HPDE6-E6E7 (cell line): Measurements from ENCODE around the gene RPS19BP1.

Experiments used
- DNase-seq: peaks from one replicate; pipeline ENCODE4 v3.0.0; 2011; ENCODE audit warnings: missing footprints; ENCODE audit errors: extremely low spot score

Gene RPS19BP1

GRCh38 chr22:39490135-39490798, 42.3 kb downstream of the RPS19BP1 start:
- peak; percentile 82 for DNase-seq

- DNase-seq, result no peak
These were observed 43.2 kb downstream of the RPS19BP1 start for GRCh38 chr22:39489094-39490068.

GRCh38 chr22:39488563-39489083, 43.9 kb downstream of the RPS19BP1 start:
- no peak for DNase-seq

GRCh38 chr22:39487826-39488520, 44.6 kb downstream of the RPS19BP1 start:
- no peak for DNase-seq

- no peak for DNase-seq
These were observed 45.4 kb downstream of the RPS19BP1 start for GRCh38 chr22:39486951-39487825.

GRCh38 chr22:39482768-39483167, 49.8 kb downstream of the RPS19BP1 start:
- no peak for DNase-seq

- no peak for DNase-seq
These were observed 51.0 kb downstream of the RPS19BP1 start for GRCh38 chr22:39481595-39481994.

GRCh38 chr22:39481054-39481453, 51.5 kb downstream of the RPS19BP1 start:
- DNase-seq, result no peak

- no peak for DNase-seq
These were observed 52.0 kb downstream of the RPS19BP1 start for GRCh38 chr22:39480557-39480956.

- DNase-seq, result no peak
These were observed 53.3 kb downstream of the RPS19BP1 start for GRCh38 chr22:39479254-39479653.
